ENCODE data around the gene ITPA.

ITPA gene

DNA sequence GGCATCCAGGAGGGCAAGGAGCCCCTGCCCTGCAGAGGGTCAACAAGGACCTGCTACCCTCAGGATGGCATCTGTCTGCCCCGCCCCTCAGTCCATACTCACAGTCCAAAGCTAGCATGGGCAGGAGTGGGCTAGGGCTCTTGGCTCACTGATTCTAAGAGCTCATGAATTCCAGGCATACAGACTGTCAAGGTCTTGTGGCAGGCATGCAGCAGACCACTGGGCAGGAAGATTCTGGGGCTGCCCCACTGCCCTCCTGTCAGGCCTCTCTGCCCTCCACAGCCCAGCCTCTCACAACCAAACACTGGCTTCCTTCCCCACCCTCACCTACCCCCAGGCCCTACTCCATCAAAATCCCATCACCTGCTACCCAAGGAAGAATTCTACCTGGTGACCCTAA, 35.3 kb downstream of the ITPA start:
- Histone ChIP-seq H3K4me1 (peaks cover 0 to 28% (median 21%) of the 10 kb centered on the region in 4 donors), H3K27me3 (peaks cover 0 to 31% of the 10 kb centered on the region in 2 donors), H3K4me3 (no peak overlapping the region), H3K36me3 (no peaks in the 10 kb centered on the region), H3K9me3 (no peaks in the 10 kb centered on the region), H3K27ac (no peak overlapping the region)
- DNase-seq = no peak
- intact Hi-C loops (cut with DNase I; ENCODE audit: low total_unique reads) = no loop called here
- TF ChIP-seq, protein P1, sequence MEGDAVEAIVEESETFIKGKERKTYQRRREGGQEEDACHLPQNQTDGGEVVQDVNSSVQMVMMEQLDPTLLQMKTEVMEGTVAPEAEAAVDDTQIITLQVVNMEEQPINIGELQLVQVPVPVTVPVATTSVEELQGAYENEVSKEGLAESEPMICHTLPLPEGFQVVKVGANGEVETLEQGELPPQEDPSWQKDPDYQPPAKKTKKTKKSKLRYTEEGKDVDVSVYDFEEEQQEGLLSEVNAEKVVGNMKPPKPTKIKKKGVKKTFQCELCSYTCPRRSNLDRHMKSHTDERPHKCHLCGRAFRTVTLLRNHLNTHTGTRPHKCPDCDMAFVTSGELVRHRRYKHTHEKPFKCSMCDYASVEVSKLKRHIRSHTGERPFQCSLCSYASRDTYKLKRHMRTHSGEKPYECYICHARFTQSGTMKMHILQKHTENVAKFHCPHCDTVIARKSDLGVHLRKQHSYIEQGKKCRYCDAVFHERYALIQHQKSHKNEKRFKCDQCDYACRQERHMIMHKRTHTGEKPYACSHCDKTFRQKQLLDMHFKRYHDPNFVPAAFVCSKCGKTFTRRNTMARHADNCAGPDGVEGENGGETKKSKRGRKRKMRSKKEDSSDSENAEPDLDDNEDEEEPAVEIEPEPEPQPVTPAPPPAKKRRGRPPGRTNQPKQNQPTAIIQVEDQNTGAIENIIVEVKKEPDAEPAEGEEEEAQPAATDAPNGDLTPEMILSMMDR (IDR thresholded peaks at IDR 0.05) = no peak

DNA sequence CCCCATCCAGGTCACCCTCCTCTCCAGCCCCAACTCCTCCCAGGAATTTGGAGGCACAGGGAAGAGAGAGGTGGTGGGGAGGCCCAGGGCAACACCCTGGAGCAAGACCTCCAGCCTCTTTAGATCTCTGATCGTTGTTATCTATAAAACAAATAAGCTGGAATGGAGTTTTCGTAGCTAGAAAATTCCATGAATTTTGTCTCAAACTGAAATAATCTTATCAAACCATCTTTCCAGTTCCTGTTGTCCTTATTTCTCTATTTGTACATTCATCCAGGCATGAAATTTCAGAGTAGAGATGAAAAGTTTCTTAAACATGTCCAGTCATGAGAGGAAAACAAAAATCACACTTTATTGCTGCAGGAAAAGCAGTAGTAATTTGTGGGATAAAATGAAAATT, 35.9 kb downstream of the ITPA start:
- intact Hi-C loops (cut with DNase I; ENCODE audit: low total_unique reads) = no loop called here
- no peak for DNase-seq
- H3K4me1 ChIP-seq = peaks cover 0 to 22% (median 17%) of the 10 kb centered on the region in 4 donors
- H3K36me3 ChIP-seq = no peaks in the 10 kb centered on the region
- TF ChIP-seq, protein P1 (IDR thresholded peaks at IDR 0.05) = no peak
- no peak overlapping the region for H3K4me3 ChIP-seq
- H3K9me3 ChIP-seq = no peaks in the 10 kb centered on the region
- H3K27me3 ChIP-seq = peaks cover 0 to 25% of the 10 kb centered on the region in 2 donors
- no peak overlapping the region for H3K27ac ChIP-seq

DNA sequence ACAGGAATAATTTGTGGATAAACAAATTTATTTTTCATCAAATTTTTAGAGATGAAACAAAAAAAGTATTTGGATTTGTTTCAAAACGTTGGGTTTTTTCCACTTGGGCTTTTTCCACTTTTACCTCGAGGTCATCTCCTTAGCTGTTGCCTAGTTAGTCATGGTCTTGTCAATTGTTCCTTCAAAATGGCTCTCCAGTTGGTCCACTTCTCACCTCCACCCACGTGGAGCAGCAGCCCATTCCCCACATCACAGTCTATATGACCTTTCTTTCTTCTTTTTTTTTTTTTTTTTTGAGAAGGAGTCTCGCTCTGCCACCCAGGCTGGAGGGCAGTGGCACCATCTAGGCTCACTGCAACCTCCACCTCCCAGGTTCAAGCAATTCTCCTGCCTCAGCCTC, 36.4 kb downstream of the ITPA start:
- intact Hi-C loops (cut with DNase I; ENCODE audit: low total_unique reads) = no loop called here
- Histone ChIP-seq H3K27me3 (peaks cover 0 to 20% of the 10 kb centered on the region in 2 donors), H3K4me3 (no peak overlapping the region), H3K27ac (no peak overlapping the region), H3K36me3 (peaks cover under 1 to 3% (median 1%) of the 10 kb centered on the region in 3 donors), H3K4me1 (peaks cover 0 to 22% (median 17%) of the 10 kb centered on the region in 4 donors), H3K9me3 (no peaks in the 10 kb centered on the region)
- no peak for DNase-seq
- TF ChIP-seq, protein P1 (IDR thresholded peaks at IDR 0.05) = no peak

DNA sequence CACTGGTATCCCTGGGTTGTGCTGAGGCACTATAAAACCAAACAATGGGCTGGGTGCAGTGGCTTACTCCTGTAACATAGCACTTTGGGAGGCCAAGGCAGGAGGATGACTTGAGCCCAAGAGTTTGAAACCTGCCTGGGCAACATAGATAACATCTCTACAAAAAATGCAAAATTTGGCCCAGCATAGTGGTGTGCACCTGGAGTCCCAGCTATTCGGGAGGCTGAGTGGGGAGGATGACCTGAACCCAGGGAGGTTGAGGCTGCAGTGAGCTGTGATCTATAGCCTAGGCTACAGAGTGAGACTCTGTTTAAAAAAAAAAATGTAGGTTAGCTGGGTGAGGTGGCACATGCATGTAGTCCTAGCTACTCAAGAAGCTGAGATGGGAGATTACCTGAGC, 37.4 kb downstream of the ITPA start:
- Histone ChIP-seq H3K36me3 (peaks cover 10 to 11% (median 10%) of the 10 kb centered on the region in 3 donors), H3K27me3 (peaks cover 0 to 11% of the 10 kb centered on the region in 2 donors), H3K9me3 (no peaks in the 10 kb centered on the region), H3K4me3 (no peak overlapping the region), H3K27ac (no peak overlapping the region), H3K4me1 (peaks cover 0 to 22% (median 17%) of the 10 kb centered on the region in 4 donors)
- TF ChIP-seq, protein P1 (IDR thresholded peaks at IDR 0.05) = no peak
- no peak for DNase-seq
- intact Hi-C loops (cut with DNase I; ENCODE audit: low total_unique reads) = no loop called here

DNA sequence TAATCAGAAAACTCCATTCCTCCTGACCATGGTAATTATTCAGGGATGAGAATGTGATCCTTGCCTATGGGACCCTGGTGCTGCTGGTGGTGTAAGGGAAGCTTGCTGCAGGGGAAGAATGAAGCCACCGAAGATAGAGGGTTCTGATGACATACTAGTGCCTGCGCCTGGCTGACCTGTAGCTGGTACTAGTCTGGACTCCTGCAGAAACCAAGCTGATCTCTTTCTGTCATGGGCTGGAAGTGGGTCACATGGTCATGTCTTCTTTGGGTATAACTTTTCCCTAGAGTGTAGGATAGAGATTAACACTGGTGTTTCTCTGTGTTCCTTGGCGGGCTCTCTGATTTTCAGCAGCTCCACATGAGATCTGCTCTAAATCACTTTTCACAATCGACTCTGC, 38.3 kb downstream of the ITPA start:
- H3K4me3 ChIP-seq = no peak overlapping the region
- H3K27me3 ChIP-seq = peaks cover 0 to 11% of the 10 kb centered on the region in 2 donors
- intact Hi-C loops (cut with DNase I; ENCODE audit: low total_unique reads) = no loop called here
- H3K4me1 ChIP-seq = peaks cover 0 to 22% (median 17%) of the 10 kb centered on the region in 4 donors
- TF ChIP-seq, protein P1 (IDR thresholded peaks at IDR 0.05) = no peak
- no peak for DNase-seq
- H3K9me3 ChIP-seq = no peaks in the 10 kb centered on the region
- H3K27ac ChIP-seq = no peak overlapping the region
- peaks cover 15 to 19% (median 19%) of the 10 kb centered on the region in 3 donors for H3K36me3 ChIP-seq
